Hepatocyte (in vitro differentiated cells): ENCODE data around the gene CPLX1.

Source experiments
- EZH2 ChIP-seq: fragments of 200-600 bp; sonication (generic); IDR thresholded peaks from 2 replicates; pipeline ENCODE4 v1.6.1; 2016; ENCODE audit warnings: antibody characterized with exemption, mild to moderate bottlenecking, borderline replicate concordance
- EZH2phosphoT487 ChIP-seq: fragments of 200-600 bp; sonication (generic); IDR thresholded peaks from one replicate; pipeline ENCODE4 v1.6.1; 2018; ENCODE audit warnings: antibody characterized with exemption, mild to moderate bottlenecking, low read depth, moderate library complexity; ENCODE audit not compliant: unreplicated experiment, severe bottlenecking
- TF ChIP-seq, protein P1 (sequence below): fragments of 200-600 bp; sonication (generic); IDR thresholded peaks from 2 replicates; pipeline ENCODE4 v1.5.1; 2016; ENCODE audit warnings: antibody characterized with exemption, mild to moderate bottlenecking; ENCODE audit not compliant: poor library complexity

DNA sequence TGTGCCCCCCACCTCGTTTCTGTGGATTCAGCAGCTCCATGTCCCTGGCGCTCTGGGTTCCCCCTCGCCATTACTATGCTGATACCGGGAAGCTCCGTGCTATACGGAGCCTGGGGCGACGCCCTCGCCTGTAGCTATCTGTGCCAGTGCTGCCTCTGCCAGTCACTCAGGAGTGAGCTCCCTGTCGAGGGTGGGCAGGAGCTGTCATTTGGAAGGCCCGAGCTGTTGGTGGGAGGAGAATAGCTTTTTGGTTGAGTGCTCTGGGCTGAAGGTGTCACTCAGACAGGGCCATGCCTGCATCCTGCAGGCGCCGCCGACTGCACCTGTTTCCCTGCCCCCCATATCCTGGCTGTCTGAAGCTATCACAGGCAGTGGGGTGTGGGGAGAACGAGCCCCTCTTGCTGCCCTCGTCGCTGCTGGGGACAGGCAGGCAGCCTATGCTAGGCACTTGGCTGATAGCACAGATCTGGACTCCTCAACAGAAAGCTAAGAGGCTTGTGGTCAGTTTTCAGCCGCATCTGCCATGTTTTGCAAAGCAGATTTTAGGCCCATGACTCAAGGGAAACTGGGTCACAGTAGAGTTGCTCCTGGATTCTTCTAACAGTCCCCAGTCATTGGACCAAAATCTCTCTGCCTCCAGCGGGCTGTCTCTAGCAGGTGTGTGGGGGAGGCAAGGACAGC is 31.8 kb downstream of the CPLX1 start:
- TF ChIP-seq EZH2: no peak
- TF ChIP-seq, protein P1, sequence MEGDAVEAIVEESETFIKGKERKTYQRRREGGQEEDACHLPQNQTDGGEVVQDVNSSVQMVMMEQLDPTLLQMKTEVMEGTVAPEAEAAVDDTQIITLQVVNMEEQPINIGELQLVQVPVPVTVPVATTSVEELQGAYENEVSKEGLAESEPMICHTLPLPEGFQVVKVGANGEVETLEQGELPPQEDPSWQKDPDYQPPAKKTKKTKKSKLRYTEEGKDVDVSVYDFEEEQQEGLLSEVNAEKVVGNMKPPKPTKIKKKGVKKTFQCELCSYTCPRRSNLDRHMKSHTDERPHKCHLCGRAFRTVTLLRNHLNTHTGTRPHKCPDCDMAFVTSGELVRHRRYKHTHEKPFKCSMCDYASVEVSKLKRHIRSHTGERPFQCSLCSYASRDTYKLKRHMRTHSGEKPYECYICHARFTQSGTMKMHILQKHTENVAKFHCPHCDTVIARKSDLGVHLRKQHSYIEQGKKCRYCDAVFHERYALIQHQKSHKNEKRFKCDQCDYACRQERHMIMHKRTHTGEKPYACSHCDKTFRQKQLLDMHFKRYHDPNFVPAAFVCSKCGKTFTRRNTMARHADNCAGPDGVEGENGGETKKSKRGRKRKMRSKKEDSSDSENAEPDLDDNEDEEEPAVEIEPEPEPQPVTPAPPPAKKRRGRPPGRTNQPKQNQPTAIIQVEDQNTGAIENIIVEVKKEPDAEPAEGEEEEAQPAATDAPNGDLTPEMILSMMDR: no peak
- no peak for TF ChIP-seq EZH2phosphoT487
